Measurements from ENCODE around the gene RETREG3. TPM values are rescaled to one million over a fixed set of nuclear protein-coding genes. Genes with fewer than 3 reads are reported as not detected.
A peak's percentile ranks its signal among the peaks of the same experiment; 100 is the strongest.

RETREG3 gene
- polyA plus RNA-seq, 2 of the 4 experiments (the other 2 are of a cell fraction) = 24.2 to 28.3 TPM

- peak; percentile 99 for TF ChIP-seq REST (IDR thresholded peaks at IDR 0.05)
- TF ChIP-seq RCOR1 (IDR thresholded peaks at IDR 0.05; ENCODE audit: low read depth, low read length) = no peak
- TF ChIP-seq ZC3H11A (IDR thresholded peaks at IDR 0.05) = no peak
- TF ChIP-seq ELK1 (IDR thresholded peaks at IDR 0.05; ENCODE audit: low read depth, low read length) = no peak
- no peak for TF ChIP-seq RAD21 (conservative IDR thresholded peaks at IDR 0.05 in 1 of 2, IDR thresholded peaks at IDR 0.05 in 1 of 2)
- TF ChIP-seq EHF (CRISPR knock-in tag; IDR thresholded peaks at IDR 0.05) = no peak; the same call in 1 of the 2 replicates
- TF ChIP-seq NFE2L2 (conservative IDR thresholded peaks at IDR 0.05; ENCODE audit: low read length) = no peak
- TF ChIP-seq PHF8 (IDR thresholded peaks at IDR 0.05; ENCODE audit: borderline replicate concordance, low read depth) = no peak
- TF ChIP-seq CTCF (IDR thresholded peaks at IDR 0.05) = no peak
- TF ChIP-seq HOXB5 (CRISPR knock-in tag; IDR thresholded peaks at IDR 0.05) = no peak
- TF ChIP-seq ESRRA (IDR thresholded peaks at IDR 0.05; ENCODE audit: borderline replicate concordance, low read length) = no peak
- TF ChIP-seq KDM1A (IDR thresholded peaks at IDR 0.05; ENCODE audit: low read depth) = peak; percentile 29; the same call in 1 of the 2 replicates
- TF ChIP-seq JUN (IDR thresholded peaks at IDR 0.05) = peak; percentile 79 to 92
- TF ChIP-seq CBX8 (IDR thresholded peaks at IDR 0.05) = no peak
- TF ChIP-seq HOXB13 (CRISPR knock-in tag; IDR thresholded peaks at IDR 0.05; ENCODE audit: low read depth) = no peak
- TF ChIP-seq FOSB (CRISPR knock-in tag; IDR thresholded peaks at IDR 0.05) = no peak
- no peak for TF ChIP-seq NR3C1 (IDR thresholded peaks at IDR 0.05)
- TF ChIP-seq MAZ (IDR thresholded peaks at IDR 0.05; ENCODE audit: borderline replicate concordance, low read depth, low read length) = no peak
- TF ChIP-seq KDM5A (IDR thresholded peaks at IDR 0.05) = peak; percentile 73; the same call in 1 of the 2 replicates
- TF ChIP-seq GATA3 (IDR thresholded peaks at IDR 0.05; ENCODE audit: borderline replicate concordance) = peak; percentile 86
- TF ChIP-seq RFX5 (IDR thresholded peaks at IDR 0.05) = 0 out of 2 replicates have a peak, but pooled peaks have one; percentile 16
- no peak for TF ChIP-seq USF2 (IDR thresholded peaks at IDR 0.05)
- no peak for TF ChIP-seq MAFK (IDR thresholded peaks at IDR 0.05; ENCODE audit: partially characterized antibody)
- TF ChIP-seq MAX (IDR thresholded peaks at IDR 0.05) = peak; percentile 94
- TF ChIP-seq ZFP36 (IDR thresholded peaks at IDR 0.05; ENCODE audit: borderline replicate concordance, partially characterized antibody) = no peak
- TF ChIP-seq HES2 (IDR thresholded peaks at IDR 0.05) = no peak
- peak in 1 of 2 experiments; percentile 58; a peak in 1 of 4 replicates for TF ChIP-seq CEBPB (IDR thresholded peaks at IDR 0.05)
- no peak for TF ChIP-seq RARB (CRISPR knock-in tag; IDR thresholded peaks at IDR 0.05)
- TF ChIP-seq FOSL2 (IDR thresholded peaks at IDR 0.05) = no peak
- no peak for TF ChIP-seq FOSL2 (CRISPR knock-in tag; IDR thresholded peaks at IDR 0.05)
- TF ChIP-seq SMC3 (IDR thresholded peaks at IDR 0.05) = no peak
- TF ChIP-seq JUNB (IDR thresholded peaks at IDR 0.05) = peak; percentile 12; the same call in 1 of the 2 replicates
- no peak for TF ChIP-seq EHMT2 (IDR thresholded peaks at IDR 0.05; ENCODE audit: low read depth)
- TF ChIP-seq SREBF2 (IDR thresholded peaks at IDR 0.05) = no peak
- no peak; the same call in 1 of the 2 replicates for TF ChIP-seq PBX3 (IDR thresholded peaks at IDR 0.05)
- no peak for TF ChIP-seq BHLHE40 (IDR thresholded peaks at IDR 0.05; ENCODE audit: low read depth, low read length)
- TF ChIP-seq POLR2AphosphoS2 (conservative IDR thresholded peaks at IDR 0.05; ENCODE audit: low read length) = no peak
Observed at GRCh38 chr17:42561897-42562387, 47.2 kb downstream of the RETREG3 start, which contains the start of gene COASY (continued).
